GM21447 (cell line): Measurements from ENCODE around the gene SLCO3A1.

Experiments used
- ATAC-seq: cut with Tn5 transposase; IDR thresholded peaks from one replicate; pipeline ENCODE4 v1.9.1; 2021; ENCODE audit not compliant: unreplicated experiment

SLCO3A1 gene

GRCh38 chr15:92151168-92151567 lies 297.7 kb downstream of the SLCO3A1 start:
- no peak for ATAC-seq

- ATAC-seq, result no peak
Measured at GRCh38 chr15:92151741-92152140, 298.2 kb downstream of the SLCO3A1 start.

GRCh38 chr15:92152983-92153382 lies 299.5 kb downstream of the SLCO3A1 start:
- ATAC-seq, result no peak

- no peak for ATAC-seq
Measured at GRCh38 chr15:92153620-92154019, 300.1 kb downstream of the SLCO3A1 start.

GRCh38 chr15:92155934-92156333 lies 302.4 kb downstream of the SLCO3A1 start:
- no peak for ATAC-seq

- no peak for ATAC-seq
Measured at GRCh38 chr15:92157666-92158298, 304.3 kb downstream of the SLCO3A1 start.

- ATAC-seq, result peak; percentile 54
Measured at GRCh38 chr15:92158426-92158825, 304.9 kb downstream of the SLCO3A1 start.

- ATAC-seq, result no peak
Measured at GRCh38 chr15:92159481-92159880, 306.0 kb downstream of the SLCO3A1 start.

GRCh38 chr15:92159906-92160841 lies 306.7 kb downstream of the SLCO3A1 start:
- no peak for ATAC-seq

GRCh38 chr15:92161039-92161670 lies 307.6 kb downstream of the SLCO3A1 start:
- ATAC-seq, result peak; percentile 94

GRCh38 chr15:92162657-92163056 lies 309.1 kb downstream of the SLCO3A1 start:
- no peak for ATAC-seq

- no peak for ATAC-seq
Measured at GRCh38 chr15:92163641-92164040, 310.1 kb downstream of the SLCO3A1 start.

- no peak for ATAC-seq
Measured at GRCh38 chr15:92164327-92165000, 311.0 kb downstream of the SLCO3A1 start.

- ATAC-seq, result no peak
Measured at GRCh38 chr15:92165001-92165346, 311.5 kb downstream of the SLCO3A1 start.

GRCh38 chr15:92166029-92166428 lies 312.5 kb downstream of the SLCO3A1 start:
- no peak for ATAC-seq

GRCh38 chr15:92166751-92167405 lies 313.4 kb downstream of the SLCO3A1 start:
- no peak for ATAC-seq

GRCh38 chr15:92167451-92167850 lies 313.9 kb downstream of the SLCO3A1 start:
- no peak for ATAC-seq

GRCh38 chr15:92168066-92168683 lies 314.7 kb downstream of the SLCO3A1 start:
- no peak for ATAC-seq

- no peak for ATAC-seq
Measured at GRCh38 chr15:92170897-92171296, 317.4 kb downstream of the SLCO3A1 start.

GRCh38 chr15:92178911-92179310 lies 325.4 kb downstream of the SLCO3A1 start:
- ATAC-seq, result no peak
